OCI-LY1 (cell line): ENCODE results near the gene SULT1E1.

ENCODE experiments used
- CTCF ChIP-seq: fragments of 200-600 bp; sonication (generic), shearing (Covaris generic); IDR thresholded peaks from 2 replicates; pipeline ENCODE4 v1.5.1; 2017; ENCODE audit warnings: mild to moderate bottlenecking, antibody characterized with exemption, low read length, moderate library complexity, mixed read lengths
- EZH2 ChIP-seq: fragments of 200-600 bp; sonication (generic), shearing (Covaris generic); IDR thresholded peaks from 2 replicates; pipeline ENCODE4 v1.8.0; 2017; ENCODE audit warnings: borderline replicate concordance, mixed run types, mild to moderate bottlenecking, antibody characterized with exemption, low read length, moderate library complexity, mixed read lengths

GRCh38 chr4:69823481-69824186 lies 36.3 kb downstream of the SULT1E1 start:
- TF ChIP-seq EZH2 (no peak), CTCF (peak; percentile 62)
